ENCODE measurements around the gene SLCO1C1.

DNA sequence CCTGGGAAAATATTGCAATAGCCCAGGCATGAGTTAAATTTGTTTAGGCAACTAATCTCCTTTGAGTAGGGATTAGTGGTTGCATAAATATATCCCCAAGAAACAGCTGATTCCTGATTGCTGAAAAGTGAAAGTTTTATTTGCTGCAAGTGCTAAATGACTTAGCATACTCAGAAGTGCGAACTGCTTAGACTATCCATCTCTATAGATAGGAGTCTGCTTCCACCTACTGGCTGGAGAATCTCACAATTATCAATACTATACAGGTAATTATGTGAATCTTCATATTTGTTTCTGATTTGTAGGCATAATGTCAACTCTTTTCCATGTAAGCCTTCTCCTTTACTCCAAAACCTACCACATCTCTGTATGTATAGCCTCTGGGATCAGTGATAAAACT, 103.4 kb downstream of the SLCO1C1 start:
- TF ChIP-seq ZNF510 (tag by site-specific recombination; IDR thresholded peaks at IDR 0.05; ENCODE audit: insufficient replicate concordance) = no peak
- TF ChIP-seq SP7 (tag by site-specific recombination; IDR thresholded peaks at IDR 0.05) = no peak
- no peak for TF ChIP-seq ZNF138 (tag by site-specific recombination; IDR thresholded peaks at IDR 0.05; ENCODE audit: borderline replicate concordance)
- TF ChIP-seq ZNF341 (tag by site-specific recombination; IDR thresholded peaks at IDR 0.05; ENCODE audit: low read depth) = no peak
- TF ChIP-seq, protein P1, sequence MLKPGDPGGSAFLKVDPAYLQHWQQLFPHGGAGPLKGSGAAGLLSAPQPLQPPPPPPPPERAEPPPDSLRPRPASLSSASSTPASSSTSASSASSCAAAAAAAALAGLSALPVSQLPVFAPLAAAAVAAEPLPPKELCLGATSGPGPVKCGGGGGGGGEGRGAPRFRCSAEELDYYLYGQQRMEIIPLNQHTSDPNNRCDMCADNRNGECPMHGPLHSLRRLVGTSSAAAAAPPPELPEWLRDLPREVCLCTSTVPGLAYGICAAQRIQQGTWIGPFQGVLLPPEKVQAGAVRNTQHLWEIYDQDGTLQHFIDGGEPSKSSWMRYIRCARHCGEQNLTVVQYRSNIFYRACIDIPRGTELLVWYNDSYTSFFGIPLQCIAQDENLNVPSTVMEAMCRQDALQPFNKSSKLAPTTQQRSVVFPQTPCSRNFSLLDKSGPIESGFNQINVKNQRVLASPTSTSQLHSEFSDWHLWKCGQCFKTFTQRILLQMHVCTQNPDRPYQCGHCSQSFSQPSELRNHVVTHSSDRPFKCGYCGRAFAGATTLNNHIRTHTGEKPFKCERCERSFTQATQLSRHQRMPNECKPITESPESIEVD (tag by site-specific recombination; IDR thresholded peaks at IDR 0.05) = no peak
- TF ChIP-seq ZFP3 (tag by site-specific recombination; IDR thresholded peaks at IDR 0.05; ENCODE audit: low read depth) = no peak
- no peak for TF ChIP-seq ZBTB20 (tag by site-specific recombination; IDR thresholded peaks at IDR 0.05)
- no peak for TF ChIP-seq TRIM28 (IDR thresholded peaks at IDR 0.05; ENCODE audit: borderline replicate concordance, low read length)
- TF ChIP-seq, protein P2, sequence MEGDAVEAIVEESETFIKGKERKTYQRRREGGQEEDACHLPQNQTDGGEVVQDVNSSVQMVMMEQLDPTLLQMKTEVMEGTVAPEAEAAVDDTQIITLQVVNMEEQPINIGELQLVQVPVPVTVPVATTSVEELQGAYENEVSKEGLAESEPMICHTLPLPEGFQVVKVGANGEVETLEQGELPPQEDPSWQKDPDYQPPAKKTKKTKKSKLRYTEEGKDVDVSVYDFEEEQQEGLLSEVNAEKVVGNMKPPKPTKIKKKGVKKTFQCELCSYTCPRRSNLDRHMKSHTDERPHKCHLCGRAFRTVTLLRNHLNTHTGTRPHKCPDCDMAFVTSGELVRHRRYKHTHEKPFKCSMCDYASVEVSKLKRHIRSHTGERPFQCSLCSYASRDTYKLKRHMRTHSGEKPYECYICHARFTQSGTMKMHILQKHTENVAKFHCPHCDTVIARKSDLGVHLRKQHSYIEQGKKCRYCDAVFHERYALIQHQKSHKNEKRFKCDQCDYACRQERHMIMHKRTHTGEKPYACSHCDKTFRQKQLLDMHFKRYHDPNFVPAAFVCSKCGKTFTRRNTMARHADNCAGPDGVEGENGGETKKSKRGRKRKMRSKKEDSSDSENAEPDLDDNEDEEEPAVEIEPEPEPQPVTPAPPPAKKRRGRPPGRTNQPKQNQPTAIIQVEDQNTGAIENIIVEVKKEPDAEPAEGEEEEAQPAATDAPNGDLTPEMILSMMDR (tag by site-specific recombination; IDR thresholded peaks at IDR 0.05) = no peak
- TF ChIP-seq KLF7 (tag by site-specific recombination; IDR thresholded peaks at IDR 0.05; ENCODE audit: borderline replicate concordance) = no peak
- TF ChIP-seq, protein P3, sequence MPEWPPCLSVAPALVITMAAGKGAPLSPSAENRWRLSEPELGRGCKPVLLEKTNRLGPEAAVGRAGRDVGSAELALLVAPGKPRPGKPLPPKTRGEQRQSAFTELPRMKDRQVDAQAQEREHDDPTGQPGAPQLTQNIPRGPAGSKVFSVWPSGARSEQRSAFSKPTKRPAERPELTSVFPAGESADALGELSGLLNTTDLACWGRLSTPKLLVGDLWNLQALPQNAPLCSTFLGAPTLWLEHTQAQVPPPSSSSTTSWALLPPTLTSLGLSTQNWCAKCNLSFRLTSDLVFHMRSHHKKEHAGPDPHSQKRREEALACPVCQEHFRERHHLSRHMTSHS (tag by site-specific recombination; IDR thresholded peaks at IDR 0.05) = no peak
